WERI-Rb-1 (cell line): ENCODE results near the gene RAD51B.

Experiments used
- DNase-seq: peaks from one replicate; pipeline ENCODE4 v3.0.0-alpha.2; 2020
- H3K27ac ChIP-seq: fragments of 250-450 bp; sonication (Bioruptor Pico); 2 replicates; pipeline ENCODE4 v1.5.1; 2020; ENCODE audit warnings: mild to moderate bottlenecking, moderate library complexity
- H3K27me3 ChIP-seq: fragments of 250-450 bp; sonication (Bioruptor Pico); 2 replicates; pipeline ENCODE4 v1.5.1; 2021; ENCODE audit warnings: mild to moderate bottlenecking, low read depth, moderate library complexity; ENCODE audit not compliant: insufficient read depth, severe bottlenecking
- H3K36me3 ChIP-seq: fragments of 250-450 bp; sonication (Bioruptor Pico); 2 replicates; pipeline ENCODE4 v1.5.1; 2020; ENCODE audit warnings: mild to moderate bottlenecking, moderate library complexity
- H3K4me3 ChIP-seq: 2 replicates; pipeline ENCODE4 v1.5.1; 2011; ENCODE audit warnings: low read depth, mild to moderate bottlenecking, control low read depth, low read length
- H3K9me3 ChIP-seq: fragments of 250-450 bp; sonication (Bioruptor Pico); 2 replicates; pipeline ENCODE4 v1.5.1; 2021; ENCODE audit warnings: mild to moderate bottlenecking, moderate library complexity; ENCODE audit not compliant: severe bottlenecking
- TF ChIP-seq, protein P1 (sequence below): IDR thresholded peaks from 2 replicates; pipeline ENCODE4 v1.5.1; 2011; ENCODE audit warnings: low read depth, mild to moderate bottlenecking, control low read depth, inconsistent platforms, low read length

RAD51B gene

DNA sequence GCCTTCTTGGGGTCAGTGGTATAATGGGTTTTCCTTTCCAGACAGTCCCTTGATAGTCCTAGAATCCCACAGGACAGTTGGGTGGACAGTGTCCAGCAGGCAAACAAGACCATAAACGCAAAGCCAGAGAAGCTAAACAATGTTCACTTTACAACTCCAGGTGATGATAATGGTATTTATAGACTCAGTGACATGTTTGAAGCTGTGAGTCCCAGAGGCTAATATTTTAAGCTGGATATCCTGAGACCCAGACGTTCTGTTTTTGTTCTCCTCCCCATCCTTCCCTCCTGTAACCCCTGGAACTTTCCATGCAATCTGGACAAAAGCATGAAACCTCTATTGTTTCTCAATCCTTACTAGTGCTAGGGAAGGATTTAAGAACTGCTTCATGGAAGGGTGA is 852.3 kb downstream of the RAD51B start:
- peaks cover 6% of the 10 kb centered on the region for H3K9me3 ChIP-seq
- no peak for DNase-seq
- no peak overlapping the region for H3K4me3 ChIP-seq
- TF ChIP-seq, protein P1, sequence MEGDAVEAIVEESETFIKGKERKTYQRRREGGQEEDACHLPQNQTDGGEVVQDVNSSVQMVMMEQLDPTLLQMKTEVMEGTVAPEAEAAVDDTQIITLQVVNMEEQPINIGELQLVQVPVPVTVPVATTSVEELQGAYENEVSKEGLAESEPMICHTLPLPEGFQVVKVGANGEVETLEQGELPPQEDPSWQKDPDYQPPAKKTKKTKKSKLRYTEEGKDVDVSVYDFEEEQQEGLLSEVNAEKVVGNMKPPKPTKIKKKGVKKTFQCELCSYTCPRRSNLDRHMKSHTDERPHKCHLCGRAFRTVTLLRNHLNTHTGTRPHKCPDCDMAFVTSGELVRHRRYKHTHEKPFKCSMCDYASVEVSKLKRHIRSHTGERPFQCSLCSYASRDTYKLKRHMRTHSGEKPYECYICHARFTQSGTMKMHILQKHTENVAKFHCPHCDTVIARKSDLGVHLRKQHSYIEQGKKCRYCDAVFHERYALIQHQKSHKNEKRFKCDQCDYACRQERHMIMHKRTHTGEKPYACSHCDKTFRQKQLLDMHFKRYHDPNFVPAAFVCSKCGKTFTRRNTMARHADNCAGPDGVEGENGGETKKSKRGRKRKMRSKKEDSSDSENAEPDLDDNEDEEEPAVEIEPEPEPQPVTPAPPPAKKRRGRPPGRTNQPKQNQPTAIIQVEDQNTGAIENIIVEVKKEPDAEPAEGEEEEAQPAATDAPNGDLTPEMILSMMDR: no peak
- no peaks in the 10 kb centered on the region for H3K27me3 ChIP-seq
- H3K36me3 ChIP-seq: no peaks in the 10 kb centered on the region
- H3K27ac ChIP-seq: no peak overlapping the region

DNA sequence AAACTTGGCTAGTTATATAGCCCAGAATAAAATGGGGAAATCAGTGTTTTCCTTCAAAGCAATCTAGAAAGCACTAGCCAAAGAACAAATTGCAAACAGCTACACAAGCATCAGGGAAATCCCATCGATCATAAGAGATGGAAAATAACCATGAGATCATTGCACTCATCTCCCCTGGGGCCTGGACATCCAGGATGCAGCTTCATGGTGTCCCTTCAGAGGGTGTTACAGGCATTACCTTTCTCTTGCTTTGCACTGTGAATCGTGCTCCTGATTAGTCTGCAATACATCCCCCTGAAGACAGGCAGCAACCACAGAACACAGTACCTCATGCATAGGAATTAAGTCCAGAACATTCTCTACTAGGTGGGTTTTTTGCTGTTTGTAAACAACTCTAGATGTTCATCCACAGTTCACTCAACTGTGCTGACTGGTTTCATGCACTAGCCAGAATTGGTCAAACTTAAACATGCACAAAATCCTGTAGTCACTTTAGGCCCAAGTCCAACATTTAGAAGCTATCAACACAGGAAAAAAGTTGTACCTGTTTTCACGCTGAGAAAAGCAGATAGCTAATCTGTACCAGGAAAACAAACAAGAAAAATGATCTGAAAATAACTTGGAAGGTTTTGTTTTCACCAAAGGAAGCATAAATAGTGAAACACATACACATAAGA is 853.2 kb downstream of the RAD51B start:
- Histone ChIP-seq H3K27ac (no peak overlapping the region), H3K4me3 (no peak overlapping the region), H3K36me3 (no peaks in the 10 kb centered on the region), H3K27me3 (no peaks in the 10 kb centered on the region), H3K9me3 (peaks cover 6% of the 10 kb centered on the region)
- DNase-seq: no peak
- TF ChIP-seq, protein P1: no peak

DNA sequence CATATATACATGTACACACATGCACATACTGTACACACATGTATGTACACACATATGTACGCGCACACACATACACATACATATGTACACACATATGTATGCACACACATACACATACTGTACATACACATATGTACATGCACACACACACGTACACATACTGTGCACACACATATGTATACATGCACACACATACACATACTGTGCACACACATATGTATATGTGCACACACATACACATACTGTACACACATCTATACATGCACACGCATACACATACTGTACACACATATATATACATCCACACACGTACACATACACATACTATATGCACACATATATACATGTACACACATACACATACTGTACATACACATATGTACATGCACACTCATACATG is 853.9 kb downstream of the RAD51B start:
- H3K27ac ChIP-seq: no peak overlapping the region
- peaks cover 1% of the 10 kb centered on the region for H3K9me3 ChIP-seq
- H3K36me3 ChIP-seq: no peaks in the 10 kb centered on the region
- H3K4me3 ChIP-seq: no peak overlapping the region
- DNase-seq: no peak
- H3K27me3 ChIP-seq: no peaks in the 10 kb centered on the region
- TF ChIP-seq, protein P1: no peak

DNA sequence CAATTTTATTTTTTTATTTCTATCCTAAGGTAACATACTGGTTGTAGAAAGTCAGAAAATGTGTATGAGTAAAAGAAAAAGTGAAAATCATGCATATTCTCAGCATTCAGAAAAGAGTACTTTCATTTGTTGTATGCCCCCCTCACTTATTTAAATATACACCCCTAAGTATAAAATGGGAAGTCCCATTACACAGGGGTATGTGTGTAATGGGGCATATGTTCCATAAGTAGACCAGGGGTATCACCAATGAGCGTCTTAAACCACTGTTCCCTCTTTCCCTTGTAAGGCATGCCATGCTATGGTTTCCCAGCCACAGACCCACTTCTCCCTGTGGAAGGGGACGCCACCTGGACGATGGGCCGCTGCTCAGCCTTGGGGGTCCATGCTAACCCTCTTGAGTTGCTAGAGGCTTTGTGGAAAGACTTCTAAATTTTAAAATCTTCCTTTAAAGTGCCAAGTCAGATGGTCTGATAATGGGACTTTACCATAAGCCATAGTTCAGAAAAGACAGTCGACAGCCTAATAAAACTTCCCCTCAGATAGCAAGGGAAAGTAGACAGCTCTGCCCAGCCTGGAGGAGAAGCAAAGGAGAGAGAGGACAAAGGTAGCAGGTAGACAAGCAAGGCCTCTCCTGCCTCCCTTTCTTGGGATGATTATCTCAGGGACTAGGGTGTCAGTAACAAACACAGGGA is 855.1 kb downstream of the RAD51B start:
- Histone ChIP-seq H3K4me3 (no peak overlapping the region), H3K36me3 (no peaks in the 10 kb centered on the region), H3K27ac (no peak overlapping the region), H3K27me3 (no peaks in the 10 kb centered on the region), H3K9me3 (no peaks in the 10 kb centered on the region)
- DNase-seq: no peak
- TF ChIP-seq, protein P1: no peak

DNA sequence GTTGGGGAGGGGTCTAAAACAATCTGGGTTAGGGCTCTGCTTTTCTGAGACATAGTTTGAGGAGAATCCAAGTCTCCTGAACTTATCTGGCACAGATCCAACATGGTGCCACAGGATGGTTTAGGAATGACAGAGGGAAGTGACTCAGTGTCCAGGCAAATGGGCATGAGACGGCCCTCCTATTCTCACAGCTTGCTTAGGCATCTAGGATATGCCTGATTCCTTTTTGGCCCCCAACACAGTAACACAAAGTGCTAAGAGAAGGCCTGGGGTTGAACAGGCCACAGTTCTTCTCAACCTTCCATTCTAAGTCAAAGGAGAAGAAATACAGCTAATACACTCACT is 855.6 kb downstream of the RAD51B start:
- no peaks in the 10 kb centered on the region for H3K27me3 ChIP-seq
- no peak for DNase-seq
- TF ChIP-seq, protein P1: no peak
- no peak overlapping the region for H3K27ac ChIP-seq
- no peak overlapping the region for H3K4me3 ChIP-seq
- no peaks in the 10 kb centered on the region for H3K9me3 ChIP-seq
- no peaks in the 10 kb centered on the region for H3K36me3 ChIP-seq

DNA sequence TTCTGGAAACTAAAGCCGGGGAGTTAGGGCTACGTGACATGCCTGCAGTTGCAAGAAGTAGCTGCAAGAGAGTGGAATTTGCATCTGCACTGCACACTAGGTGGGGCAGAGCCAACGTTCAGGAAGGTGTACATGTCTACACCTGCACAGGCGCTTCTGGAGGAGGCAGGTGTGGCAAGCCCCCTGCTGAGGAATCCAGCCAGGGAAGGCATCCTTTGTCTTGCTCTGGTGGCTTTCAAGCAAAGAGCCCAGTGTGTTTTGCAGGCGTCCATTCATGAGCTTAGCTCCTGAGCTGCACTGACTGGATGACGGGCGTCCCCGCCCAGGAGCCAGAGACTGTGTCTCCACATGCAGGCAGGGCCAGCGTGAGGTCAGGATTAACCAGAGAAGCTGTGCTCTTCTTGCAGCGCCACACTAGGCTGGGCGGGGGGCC is 856.9 kb downstream of the RAD51B start:
- Histone ChIP-seq H3K27me3 (no peaks in the 10 kb centered on the region), H3K4me3 (no peak overlapping the region), H3K27ac (peak overlapping the region; percentile 5; the same call in 1 of the 2 replicates), H3K36me3 (no peaks in the 10 kb centered on the region), H3K9me3 (no peaks in the 10 kb centered on the region)
- TF ChIP-seq, protein P1: 0 out of 2 replicates have a peak, but pooled peaks have one; percentile 5
- peak; percentile 86 for DNase-seq
